ENCODE data around the gene RNF112. TPM values are rescaled to one million over a fixed set of nuclear protein-coding genes. Genes with fewer than 3 reads are reported as not detected.

Gene RNF112
- total and polyA plus RNA-seq, 2 of the 8 experiments (the other 6 are each of a cell fraction or from before 2014, with no cell fraction given) = 1.1 to 2.2 TPM

- Histone ChIP-seq H3K23me2 (ENCODE audit: low read depth, low read length) (peaks cover 3% of the 10 kb centered on the region; the same call in 1 of the 2 replicates), H2BK20ac (ENCODE audit: low read length) (peak overlapping the region; percentile 55; the same call in 1 of the 2 replicates), H3K4me3 (ENCODE audit: extremely low read depth in 1 of 4, insufficient read depth in 2 of 4, low read depth in 3 of 4, low read length in 4 of 4) (no peak overlapping the region), H2BK15ac (ENCODE audit: low read length) (peak overlapping the region; percentile 96; the same call in 1 of the 2 replicates), H2BK12ac (ENCODE audit: low read depth, low read length) (no peak overlapping the region), H3K27ac (ENCODE audit: low read depth, low read length) (no peak overlapping the region), H2BK5ac (ENCODE audit: low read depth, low read length) (no peak overlapping the region), H3K56ac (replicated peaks; ENCODE audit: insufficient read length, low read depth, low read length) (no peak overlapping the region), H2AFZ (ENCODE audit: low read length) (no peak overlapping the region), H4K91ac (replicated peaks; ENCODE audit: insufficient read length, low read length) (peak overlapping the region; percentile 63), H2AK5ac (ENCODE audit: low read depth, low read length) (no peak overlapping the region; the same call in 1 of the 2 replicates), H3K79me2 (ENCODE audit: control insufficient read depth in 1 of 2, insufficient read depth in 2 of 2, low read length in 2 of 2) (no peaks in the 10 kb centered on the region), H3K9me3 (ENCODE audit: insufficient read depth in 2 of 2, low read depth in 1 of 2, low read length in 1 of 2) (no peaks in the 10 kb centered on the region), H3K23ac (ENCODE audit: insufficient read length) (no peak overlapping the region), H4K5ac (ENCODE audit: insufficient read length, low read depth, low read length) (no peak overlapping the region), H3K4me2 (ENCODE audit: insufficient read depth in 1 of 2, low read depth in 2 of 2, low read length in 2 of 2) (no peak overlapping the region), H4K8ac (ENCODE audit: extremely low read depth, insufficient read depth, low read length) (no peak overlapping the region), H3K14ac (ENCODE audit: insufficient read length) (no peak overlapping the region), H3K4me1 (replicated peaks in 1 of 4; ENCODE audit: control insufficient read depth in 3 of 4, insufficient read depth in 4 of 4, low read length in 3 of 4) (peaks cover 8 to 22% (median 15%) of the 10 kb centered on the region in 4 experiments), H3K4ac (replicated peaks; ENCODE audit: insufficient read length, low read depth, low read length) (no peak overlapping the region), H2BK120ac (replicated peaks; ENCODE audit: low read depth, low read length) (peak overlapping the region; percentile 29), H3K9ac (replicated peaks in 1 of 4; ENCODE audit: extremely low read depth in 1 of 4, low read depth in 3 of 4, low read length in 3 of 4) (no peak overlapping the region), H3K18ac (ENCODE audit: extremely low read depth, low read length) (no peak overlapping the region; the same call in 1 of the 2 replicates), H3K36me3 (ENCODE audit: control insufficient read depth in 2 of 4, insufficient read depth in 4 of 4, low read length in 3 of 4) (peaks cover 2 to 15% (median 5%) of the 10 kb centered on the region in 4 experiments; a peak in 6 of 8 replicates), H3K79me1 (ENCODE audit: low read depth, low read length) (no peaks in the 10 kb centered on the region; the same call in 1 of the 2 replicates), H3K27me3 (replicated peaks in 1 of 4; ENCODE audit: control insufficient read depth in 3 of 4, extremely low read depth in 1 of 4, insufficient read depth in 3 of 4, low read length in 3 of 4) (no peaks in the 10 kb centered on the region), H4K20me1 (replicated peaks in 1 of 2; ENCODE audit: control insufficient read depth in 1 of 2, insufficient read depth in 2 of 2, low read length in 2 of 2) (peaks cover 3 to 6% of the 10 kb centered on the region in 2 experiments)
- CTCF ChIA-PET (ENCODE audit: partially characterized antibody) = interaction anchor here (1.0 to 1.7 kb wide), 7 partner anchors 8 to 356 kb away, joined by 3 to 7 read pairs (median 3); no protein-coding TSS in a partner anchor
- no peak for DNase-seq (ENCODE audit: low read depth in 1 of 2, low spot score in 2 of 2)
- POLR2A ChIA-PET (ENCODE audit: partially characterized antibody) = interaction anchor here (0.8 to 2.6 kb wide), 3 partner anchors 10 to 64 kb away, joined by 3 to 17 read pairs (median 3); partner anchors contain the start of gene MAPK7
- WGBS, 2 experiments (ENCODE audit: extremely low coverage in 1 of 2, insufficient coverage in 1 of 2, insufficient read length in 1 of 2, insufficient replicate concordance in 2 of 2, low coverage in 1 of 2, low lambda C conversion rate in 2 of 2, missing lambda C conversion rate in 1 of 2) = 95% methylated on average over 5 of the region's 5 CpGs; no CpG with 5 or more reads in 1 of the 2 experiments
- no peak for FAIRE-seq
Measured at GRCh38 chr17:19388791-19389785, 21.9 kb upstream of the RNF112 start.

All from H1 (cell line).